HepG2 (cell line): Measurements from ENCODE around the gene GRIFIN. TPM values are rescaled to one million over a fixed set of nuclear protein-coding genes. Genes with fewer than 3 reads are reported as not detected.
A peak's percentile ranks its signal among the peaks of the same experiment; 100 is the strongest.

Experiments
- ATAC-seq: fragments of 200-7000 bp; cut with Tn5 transposase; 3 replicates; pipeline ENCODE4 v1.9.1; 2020; ENCODE audit warnings: mild to moderate bottlenecking, moderate library complexity
- BruUV-seq: library from RNA; stranded (reverse); fragments of 400-500 nt; replicated peaks from 2 replicates; lab custom pipeline; 2021; lab: Mats Ljungman, UMichigan
- CTCF ChIA-PET: fragments of 300-600 bp; formaldehyde crosslinking; extraction: SDS; loops from one replicate; lab custom pipeline; 2021; ENCODE audit warnings: low total read pairs, inconsistent platforms, low intra/inter-chr PET ratio; lab: Yijun Ruan, JAX
- POLR2A ChIA-PET: fragments of 350-600 bp; sonication (Branson Sonifier 250); formaldehyde crosslinking; loops from one replicate; lab custom pipeline; 2020; ENCODE audit warnings: antibody characterized with exemption, inconsistent platforms; lab: Yijun Ruan, JAX
- DNase-seq: peaks from one replicate; pipeline ENCODE4 v3.0.0-alpha.2; 2015; ENCODE audit warnings: low spot score
- FAIRE-seq: peaks from 3 replicates; lab custom pipeline; 2011; peaks lifted over from hg19 to GRCh38; lab: Jason Lieb, UNC
- H2AFZ ChIP-seq: one replicate; pipeline ENCODE4 v1.6.1; 2011; ENCODE audit warnings: low read length, inconsistent platforms
- H3K27ac ChIP-seq: fragments of 300-600 bp; 3 replicates; pipeline ENCODE4 v1.8.0; 2011; ENCODE audit warnings: mixed run types, mild to moderate bottlenecking, mixed read lengths, low read length, inconsistent platforms; ENCODE audit not compliant: insufficient read depth; ENCODE audit errors: extremely low read length
- H3K27me3 ChIP-seq, 2 experiments: fragments of 200-600 bp in 1 of 2; 2 replicates in 1 of 2; 3 replicates in 1 of 2; pipeline versions ENCODE4 v1.6.0 to v1.8.0; 2011; ENCODE audit warnings: low read length in 2 of 2, mild to moderate bottlenecking in 2 of 2, moderate library complexity in 2 of 2, inconsistent platforms in 1 of 2; ENCODE audit not compliant: insufficient read depth in 2 of 2, control insufficient read depth in 1 of 2
- H3K36me3 ChIP-seq, 2 experiments: fragments of 200-600 bp in 1 of 2; replicated peaks in 1 of 2; 2 replicates in 1 of 2; 3 replicates in 1 of 2; pipeline versions ENCODE4 v1.5.1 to v1.8.0; 2011; ENCODE audit warnings: low read length in 2 of 2, inconsistent platforms in 1 of 2; ENCODE audit not compliant: insufficient read depth in 2 of 2, control insufficient read depth in 1 of 2
- H3K4me1 ChIP-seq: 2 replicates; pipeline ENCODE4 v1.5.1; 2012; ENCODE audit warnings: low read length, inconsistent platforms; ENCODE audit not compliant: insufficient read depth
- H3K4me2 ChIP-seq: 2 replicates; pipeline ENCODE4 v1.6.0; 2011; ENCODE audit warnings: low read depth, low read length, inconsistent platforms
- H3K4me3 ChIP-seq, 3 experiments: fragments of 200-600 bp in 1 of 3; sonication (generic), shearing (Covaris generic) in 1 of 3; replicated peaks in 1 of 3; 2 replicates each; pipeline ENCODE4 v1.5.1; 2011 to 2016; ENCODE audit warnings: low read length in 3 of 3, inconsistent platforms in 2 of 3, low read depth in 2 of 3, mild to moderate bottlenecking in 2 of 3, control low read depth in 1 of 3, mixed read lengths in 1 of 3; ENCODE audit not compliant: insufficient read depth in 1 of 3
- H3K79me2 ChIP-seq: one replicate; pipeline ENCODE4 v1.6.1; 2011; ENCODE audit warnings: low read length, inconsistent platforms; ENCODE audit not compliant: insufficient read depth
- H3K9ac ChIP-seq: 2 replicates; pipeline ENCODE4 v1.6.0; 2011; ENCODE audit warnings: mild to moderate bottlenecking, low read depth, low read length, inconsistent platforms; ENCODE audit not compliant: insufficient read depth
- H3K9me3 ChIP-seq: 2 replicates; pipeline ENCODE4 v1.5.1; 2012; ENCODE audit warnings: mild to moderate bottlenecking, low read length
- H4K20me1 ChIP-seq: 2 replicates; pipeline ENCODE4 v1.6.0; 2011; ENCODE audit warnings: inconsistent platforms, mild to moderate bottlenecking, low read length, moderate library complexity; ENCODE audit not compliant: insufficient read depth
- CHD2 ChIP-seq: IDR thresholded peaks from 2 replicates; pipeline ENCODE4 v1.6.1; 2011; ENCODE audit warnings: low read depth, low read length, improper control_type of control experiment
- FOXO1 ChIP-seq: sonication (generic); formaldehyde crosslinking; IDR thresholded peaks from 2 replicates; pipeline ENCODE4 v1.4.0; 2020; ENCODE audit warnings: missing genetic modification reagents
- IKZF1 ChIP-seq: fragments of 450-650 bp; IDR thresholded peaks from 2 replicates; pipeline ENCODE4 v1.7.1; 2016
- IRF2 ChIP-seq: IDR thresholded peaks from 2 replicates; pipeline ENCODE4 v1.6.1; 2018; ENCODE audit warnings: missing genetic modification reagents, missing compliant biosample characterization
- SALL1 ChIP-seq: sonication (generic); formaldehyde crosslinking; IDR thresholded peaks from 2 replicates; pipeline ENCODE4 v1.8.0; 2022; ENCODE audit warnings: mild to moderate bottlenecking, missing genetic modification reagents
- ZMYM3 ChIP-seq: sonication (generic); formaldehyde crosslinking; IDR thresholded peaks from 2 replicates; pipeline ENCODE4 v1.5.1; 2020; ENCODE audit warnings: mild to moderate bottlenecking, missing genetic modification reagents
- ZNF253 ChIP-seq: sonication (generic); formaldehyde crosslinking; IDR thresholded peaks from 2 replicates; pipeline ENCODE4 v1.8.0; 2022; ENCODE audit warnings: mild to moderate bottlenecking, missing genetic modification reagents, borderline replicate concordance
- ZNF83 ChIP-seq: sonication (generic); formaldehyde crosslinking; IDR thresholded peaks from 2 replicates; pipeline ENCODE4 v1.4.0; 2020; ENCODE audit warnings: missing genetic modification reagents, mild to moderate bottlenecking, borderline replicate concordance
- ZNF883 ChIP-seq: sonication (generic); formaldehyde crosslinking; IDR thresholded peaks from 2 replicates; pipeline ENCODE4 v1.5.1; 2020; ENCODE audit warnings: mild to moderate bottlenecking, missing genetic modification reagents; ENCODE audit errors: not compliant biosample characterization
- WGBS: methylation state at CpG from one replicate; pipeline ENCODE4 v1.1.6; 2017; ENCODE audit warnings: low lambda C conversion rate; 5-methylcytosine and 5-hydroxymethylcytosine counted together
- in situ Hi-C: cut with HindIII; loops from 2 replicates; pipeline ENCODE4 v1.10.0; 2017; ENCODE audit warnings: low pct_unique_long_range_greater_than_20kb; ENCODE audit not compliant: extremely low pct_ligation_motif_present
- intact Hi-C: fragments of 100-400 bp; cut with micrococcal nuclease; formaldehyde crosslinking; loops from one replicate; pipeline ENCODE4 v1.10.0; 2022; ENCODE audit not compliant: unreplicated experiment
- polyA plus RNA-seq, 8 experiments: library from polyadenylated mRNA; depleted of rRNA in 3 of 8; stranded (reverse) in 7 of 8; unstranded in 1 of 8; fragments of >200 nt; fragmentation: Illumina TruSeq in 4 of 8; extraction: Trizol in 4 of 8; gene quantifications; 2 replicates each; pipeline versions ENCODE4 v1.2.1 to v1.2.3, GENCODE V29; 2011 to 2016; ENCODE audit warnings: low read depth in 4 of 8, missing spikeins in 1 of 8, mixed read lengths in 1 of 8; ENCODE audit not compliant: insufficient read depth in 1 of 8
- total RNA-seq, 5 experiments: library from RNA; depleted of rRNA; stranded (reverse); fragments of >200 nt; fragmentation: Illumina TruSeq; extraction: Trizol; gene quantifications; 2 replicates each; pipeline ENCODE4 v1.2.3, GENCODE V29; 2016; ENCODE audit warnings: low read depth in 1 of 5
- TF ChIP-seq, protein P1 (sequence below): sonication (generic); formaldehyde crosslinking; IDR thresholded peaks from 2 replicates; pipeline ENCODE4 v1.4.0; 2020; ENCODE audit warnings: missing genetic modification reagents, borderline replicate concordance
- TF ChIP-seq, protein P2 (sequence below): sonication (generic); formaldehyde crosslinking; IDR thresholded peaks from 2 replicates; pipeline ENCODE4 v1.9.0; 2022; ENCODE audit warnings: missing genetic modification reagents, mild to moderate bottlenecking, borderline replicate concordance
- TF ChIP-seq, protein P3 (sequence below): sonication (generic); formaldehyde crosslinking; IDR thresholded peaks from 2 replicates; pipeline ENCODE4 v1.5.1; 2020; ENCODE audit warnings: mild to moderate bottlenecking, missing genetic modification reagents, moderate library complexity
- TF ChIP-seq, protein P4 (sequence below): sonication (generic); formaldehyde crosslinking; IDR thresholded peaks from 2 replicates; pipeline ENCODE4 v1.4.0; 2020; ENCODE audit warnings: missing genetic modification reagents

Gene GRIFIN
- total and polyA plus RNA-seq, 2 of the 13 experiments (the other 11 are each of a cell fraction or from before 2014, with no cell fraction given), result not detected

DNA sequence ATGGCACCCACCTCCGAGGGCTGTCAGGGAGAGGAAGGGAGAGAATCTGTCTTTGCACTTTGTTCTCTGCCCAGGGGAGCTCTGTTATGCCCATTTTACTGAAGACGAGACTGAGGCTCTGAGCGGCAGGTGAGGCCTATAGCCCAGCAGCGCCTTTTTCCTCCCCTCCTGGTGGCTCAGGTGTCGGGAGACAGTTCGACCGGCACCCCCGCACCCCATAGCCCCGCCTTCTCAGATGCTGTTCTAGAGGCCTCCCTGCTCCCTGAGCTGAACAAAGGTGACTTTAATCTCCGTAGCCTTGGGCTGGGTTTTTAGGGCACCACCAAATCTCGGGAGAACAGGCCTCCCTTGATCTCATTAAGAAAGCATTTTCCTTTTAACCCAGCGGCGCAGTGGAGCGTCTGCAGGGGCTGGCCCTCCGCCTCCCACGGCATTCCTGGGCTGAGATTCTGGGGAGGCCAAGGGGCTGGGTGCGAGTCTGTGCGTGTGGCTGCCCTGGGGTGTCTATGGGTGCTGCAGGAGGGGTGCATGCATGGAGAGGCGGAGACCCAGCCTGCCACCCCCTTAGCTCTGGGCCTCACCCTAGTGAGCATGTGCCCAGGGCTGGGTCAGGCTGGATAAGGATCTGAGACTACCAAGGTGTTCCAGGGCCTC, 46.7 kb upstream of the GRIFIN start (continued):
- TF ChIP-seq, protein P1, sequence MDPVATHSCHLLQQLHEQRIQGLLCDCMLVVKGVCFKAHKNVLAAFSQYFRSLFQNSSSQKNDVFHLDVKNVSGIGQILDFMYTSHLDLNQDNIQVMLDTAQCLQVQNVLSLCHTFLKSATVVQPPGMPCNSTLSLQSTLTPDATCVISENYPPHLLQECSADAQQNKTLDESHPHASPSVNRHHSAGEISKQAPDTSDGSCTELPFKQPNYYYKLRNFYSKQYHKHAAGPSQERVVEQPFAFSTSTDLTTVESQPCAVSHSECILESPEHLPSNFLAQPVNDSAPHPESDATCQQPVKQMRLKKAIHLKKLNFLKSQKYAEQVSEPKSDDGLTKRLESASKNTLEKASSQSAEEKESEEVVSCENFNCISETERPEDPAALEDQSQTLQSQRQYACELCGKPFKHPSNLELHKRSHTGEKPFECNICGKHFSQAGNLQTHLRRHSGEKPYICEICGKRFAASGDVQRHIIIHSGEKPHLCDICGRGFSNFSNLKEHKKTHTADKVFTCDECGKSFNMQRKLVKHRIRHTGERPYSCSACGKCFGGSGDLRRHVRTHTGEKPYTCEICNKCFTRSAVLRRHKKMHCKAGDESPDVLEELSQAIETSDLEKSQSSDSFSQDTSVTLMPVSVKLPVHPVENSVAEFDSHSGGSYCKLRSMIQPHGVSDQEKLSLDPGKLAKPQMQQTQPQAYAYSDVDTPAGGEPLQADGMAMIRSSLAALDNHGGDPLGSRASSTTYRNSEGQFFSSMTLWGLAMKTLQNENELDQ (CRISPR knock-in tag), result no peak
- TF ChIP-seq IKZF1 (no peak), ZMYM3 (peak; percentile 74), CHD2 (peak; percentile 65; the same call in 1 of the 2 replicates), IRF2 (CRISPR knock-in tag) (no peak)
- TF ChIP-seq, protein P2, sequence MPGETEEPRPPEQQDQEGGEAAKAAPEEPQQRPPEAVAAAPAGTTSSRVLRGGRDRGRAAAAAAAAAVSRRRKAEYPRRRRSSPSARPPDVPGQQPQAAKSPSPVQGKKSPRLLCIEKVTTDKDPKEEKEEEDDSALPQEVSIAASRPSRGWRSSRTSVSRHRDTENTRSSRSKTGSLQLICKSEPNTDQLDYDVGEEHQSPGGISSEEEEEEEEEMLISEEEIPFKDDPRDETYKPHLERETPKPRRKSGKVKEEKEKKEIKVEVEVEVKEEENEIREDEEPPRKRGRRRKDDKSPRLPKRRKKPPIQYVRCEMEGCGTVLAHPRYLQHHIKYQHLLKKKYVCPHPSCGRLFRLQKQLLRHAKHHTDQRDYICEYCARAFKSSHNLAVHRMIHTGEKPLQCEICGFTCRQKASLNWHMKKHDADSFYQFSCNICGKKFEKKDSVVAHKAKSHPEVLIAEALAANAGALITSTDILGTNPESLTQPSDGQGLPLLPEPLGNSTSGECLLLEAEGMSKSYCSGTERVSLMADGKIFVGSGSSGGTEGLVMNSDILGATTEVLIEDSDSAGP (CRISPR knock-in tag), result peak; percentile 21; the same call in 1 of the 2 replicates

GRCh38 chr7:2521952-2522591, 45.9 kb upstream of the GRIFIN start:
- Histone ChIP-seq H3K9me3 (no peaks in the 10 kb centered on the region), H3K4me2 (peak overlapping the region; percentile 56), H3K27ac (no peak overlapping the region), H3K4me1 (peaks cover 58% of the 10 kb centered on the region), H2AFZ (no peak overlapping the region), H3K9ac (no peak overlapping the region), H3K27me3 (peaks cover 1 to 54% of the 10 kb centered on the region in 2 experiments), H3K4me3 (peak overlapping the region in 2 of 3 experiments; percentile 39 to 66; a peak in 3 of 6 replicates), H4K20me1 (no peaks in the 10 kb centered on the region), H3K79me2 (no peaks in the 10 kb centered on the region), H3K36me3 (no peaks in the 10 kb centered on the region)
- ChIA-PET CTCF (no interaction called here), POLR2A (no interaction called here)
- DNase-seq (no peak), ATAC-seq (peak; percentile 6; the same call in 1 of the 3 replicates), FAIRE-seq (no peak)
- WGBS, result 11% methylated on average over 5 of the region's 17 CpGs
- no TSS peak for BruUV-seq
- in situ Hi-C loops, result no loop called here
- intact Hi-C loops, result loop anchor here (5.0 kb wide), 1 partner anchor 45 kb away; the partner anchor contains the start of gene GRIFIN
- TF ChIP-seq, protein P3, sequence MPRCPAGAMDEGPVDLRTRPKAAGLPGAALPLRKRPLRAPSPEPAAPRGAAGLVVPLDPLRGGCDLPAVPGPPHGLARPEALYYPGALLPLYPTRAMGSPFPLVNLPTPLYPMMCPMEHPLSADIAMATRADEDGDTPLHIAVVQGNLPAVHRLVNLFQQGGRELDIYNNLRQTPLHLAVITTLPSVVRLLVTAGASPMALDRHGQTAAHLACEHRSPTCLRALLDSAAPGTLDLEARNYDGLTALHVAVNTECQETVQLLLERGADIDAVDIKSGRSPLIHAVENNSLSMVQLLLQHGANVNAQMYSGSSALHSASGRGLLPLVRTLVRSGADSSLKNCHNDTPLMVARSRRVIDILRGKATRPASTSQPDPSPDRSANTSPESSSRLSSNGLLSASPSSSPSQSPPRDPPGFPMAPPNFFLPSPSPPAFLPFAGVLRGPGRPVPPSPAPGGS, result no peak
- 0 out of 2 replicates have a peak, but pooled peaks have one; percentile 16 for TF ChIP-seq SALL1
- TF ChIP-seq, protein P4, sequence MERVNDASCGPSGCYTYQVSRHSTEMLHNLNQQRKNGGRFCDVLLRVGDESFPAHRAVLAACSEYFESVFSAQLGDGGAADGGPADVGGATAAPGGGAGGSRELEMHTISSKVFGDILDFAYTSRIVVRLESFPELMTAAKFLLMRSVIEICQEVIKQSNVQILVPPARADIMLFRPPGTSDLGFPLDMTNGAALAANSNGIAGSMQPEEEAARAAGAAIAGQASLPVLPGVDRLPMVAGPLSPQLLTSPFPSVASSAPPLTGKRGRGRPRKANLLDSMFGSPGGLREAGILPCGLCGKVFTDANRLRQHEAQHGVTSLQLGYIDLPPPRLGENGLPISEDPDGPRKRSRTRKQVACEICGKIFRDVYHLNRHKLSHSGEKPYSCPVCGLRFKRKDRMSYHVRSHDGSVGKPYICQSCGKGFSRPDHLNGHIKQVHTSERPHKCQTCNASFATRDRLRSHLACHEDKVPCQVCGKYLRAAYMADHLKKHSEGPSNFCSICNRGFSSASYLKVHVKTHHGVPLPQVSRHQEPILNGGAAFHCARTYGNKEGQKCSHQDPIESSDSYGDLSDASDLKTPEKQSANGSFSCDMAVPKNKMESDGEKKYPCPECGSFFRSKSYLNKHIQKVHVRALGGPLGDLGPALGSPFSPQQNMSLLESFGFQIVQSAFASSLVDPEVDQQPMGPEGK (CRISPR knock-in tag), result peak; percentile 50; the same call in 1 of the 2 replicates
- TF ChIP-seq ZNF883 (CRISPR knock-in tag), result peak; percentile 43
- no peak for TF ChIP-seq ZNF83 (CRISPR knock-in tag)
- 0 out of 2 replicates have a peak, but pooled peaks have one; percentile 37 for TF ChIP-seq ZNF253
- no peak for TF ChIP-seq FOXO1
